Epithelial cell of proximal tubule (primary cell): Measurements from ENCODE around the gene WAS. TPM values are rescaled to one million over a fixed set of nuclear protein-coding genes. Genes with fewer than 3 reads are reported as not detected.

Experiments used
- DNase-seq: peaks from one replicate; pipeline ENCODE4 v3.0.0-alpha.2; 2011; ENCODE audit warnings: low read depth
- H3K4me3 ChIP-seq: 2 replicates; pipeline ENCODE4 v1.5.1; 2011; ENCODE audit warnings: low read depth, mild to moderate bottlenecking, low read length
- total RNA-seq: library from RNA; depleted of rRNA; stranded (reverse); fragments of >200 nt; gene quantifications from 2 replicates; pipeline ENCODE4 v1.2.3, GENCODE V29; 2015
- TF ChIP-seq, protein P1 (sequence below): conservative IDR thresholded peaks from 2 replicates; pipeline ENCODE4 v1.5.1; 2012; ENCODE audit warnings: low read depth, mild to moderate bottlenecking, low read length

WAS gene
- total RNA-seq, 1 donor from 2014 or later, result not detected

DNA sequence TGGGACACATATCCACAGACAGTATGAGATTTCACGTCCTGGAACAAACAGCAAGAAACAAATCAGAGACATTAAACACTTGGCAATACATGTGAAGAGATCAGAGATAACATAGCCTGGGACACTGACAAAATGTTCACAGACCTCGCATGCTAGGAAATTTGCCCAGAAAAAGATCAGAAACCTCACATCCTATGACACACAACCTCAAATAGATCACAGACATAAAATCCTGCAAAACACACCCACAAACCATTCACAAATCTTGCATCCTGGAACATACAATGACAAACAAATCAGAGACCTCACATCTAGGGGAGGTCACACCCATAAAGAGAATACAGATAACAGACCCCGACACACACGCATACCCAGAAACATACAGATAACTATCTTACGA is 31.0 kb downstream of the WAS start:
- TF ChIP-seq, protein P1, sequence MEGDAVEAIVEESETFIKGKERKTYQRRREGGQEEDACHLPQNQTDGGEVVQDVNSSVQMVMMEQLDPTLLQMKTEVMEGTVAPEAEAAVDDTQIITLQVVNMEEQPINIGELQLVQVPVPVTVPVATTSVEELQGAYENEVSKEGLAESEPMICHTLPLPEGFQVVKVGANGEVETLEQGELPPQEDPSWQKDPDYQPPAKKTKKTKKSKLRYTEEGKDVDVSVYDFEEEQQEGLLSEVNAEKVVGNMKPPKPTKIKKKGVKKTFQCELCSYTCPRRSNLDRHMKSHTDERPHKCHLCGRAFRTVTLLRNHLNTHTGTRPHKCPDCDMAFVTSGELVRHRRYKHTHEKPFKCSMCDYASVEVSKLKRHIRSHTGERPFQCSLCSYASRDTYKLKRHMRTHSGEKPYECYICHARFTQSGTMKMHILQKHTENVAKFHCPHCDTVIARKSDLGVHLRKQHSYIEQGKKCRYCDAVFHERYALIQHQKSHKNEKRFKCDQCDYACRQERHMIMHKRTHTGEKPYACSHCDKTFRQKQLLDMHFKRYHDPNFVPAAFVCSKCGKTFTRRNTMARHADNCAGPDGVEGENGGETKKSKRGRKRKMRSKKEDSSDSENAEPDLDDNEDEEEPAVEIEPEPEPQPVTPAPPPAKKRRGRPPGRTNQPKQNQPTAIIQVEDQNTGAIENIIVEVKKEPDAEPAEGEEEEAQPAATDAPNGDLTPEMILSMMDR, result no peak
- DNase-seq, result no peak
- no peak overlapping the region for H3K4me3 ChIP-seq

DNA sequence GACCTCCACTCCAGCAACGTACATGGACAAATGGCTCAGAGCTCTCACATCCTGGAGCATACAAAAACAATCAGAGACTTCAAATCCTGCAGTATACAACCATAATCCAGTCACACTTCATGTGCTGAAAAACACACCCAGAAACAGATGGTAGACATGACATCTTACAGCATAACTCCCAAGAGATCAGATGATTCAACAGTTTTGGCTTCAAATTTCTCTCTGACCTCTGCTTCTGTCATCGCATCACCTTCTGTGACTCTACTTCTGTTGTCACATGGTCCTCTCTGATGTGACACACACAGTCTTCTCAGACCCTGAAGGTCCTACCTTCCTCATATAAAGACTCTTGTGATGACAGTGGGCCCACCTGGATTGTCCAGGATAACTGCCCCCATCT is 31.5 kb downstream of the WAS start:
- no peak overlapping the region for H3K4me3 ChIP-seq
- TF ChIP-seq, protein P1, result no peak
- DNase-seq, result no peak

DNA sequence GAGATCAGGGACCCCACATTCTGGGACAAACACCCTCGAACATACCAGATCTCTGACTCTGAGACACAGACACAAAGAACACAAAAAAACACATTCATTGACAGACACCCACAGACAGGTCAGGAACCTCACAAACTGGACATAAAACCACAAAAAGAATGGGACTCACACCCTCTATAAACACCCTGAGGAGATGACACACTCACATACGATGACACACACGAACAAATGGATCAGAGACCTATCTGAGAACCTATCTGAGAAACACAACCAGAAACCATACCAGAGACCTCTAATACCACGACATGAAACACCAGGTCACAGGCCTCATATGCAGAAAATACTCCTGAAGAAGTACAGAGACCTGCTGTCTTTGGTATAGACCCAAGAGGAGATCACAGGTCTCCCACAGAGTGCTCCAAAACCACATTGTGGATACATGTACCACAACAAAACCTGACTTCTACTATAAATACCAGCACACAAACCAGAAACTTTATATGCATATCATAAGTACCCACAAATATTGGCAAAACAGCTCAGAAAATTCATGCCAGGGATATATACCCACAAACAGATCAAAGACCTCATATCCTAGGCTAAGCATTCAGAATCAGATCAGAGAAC is 32.4 kb downstream of the WAS start:
- no peak for DNase-seq
- H3K4me3 ChIP-seq, result no peak overlapping the region
- TF ChIP-seq, protein P1, result no peak

DNA sequence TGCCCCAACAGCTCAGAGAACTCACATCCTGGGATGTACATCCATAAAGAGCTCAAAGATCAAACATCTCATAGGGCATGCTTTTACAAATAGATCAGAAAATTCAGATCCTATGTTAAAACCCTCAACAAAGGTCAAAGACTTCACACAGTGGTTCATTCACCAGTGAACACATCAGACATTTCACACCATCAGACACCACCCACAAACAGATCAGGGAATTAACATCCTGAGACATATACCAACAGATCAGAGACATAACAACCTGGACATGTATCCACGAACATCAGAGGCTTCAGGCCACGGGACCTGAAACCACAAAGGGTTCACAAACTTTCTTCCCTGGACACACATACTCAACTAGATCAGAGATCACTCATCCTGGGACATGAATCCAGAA is 36.4 kb downstream of the WAS start:
- H3K4me3 ChIP-seq, result no peak overlapping the region
- DNase-seq, result no peak
- TF ChIP-seq, protein P1, result no peak

DNA sequence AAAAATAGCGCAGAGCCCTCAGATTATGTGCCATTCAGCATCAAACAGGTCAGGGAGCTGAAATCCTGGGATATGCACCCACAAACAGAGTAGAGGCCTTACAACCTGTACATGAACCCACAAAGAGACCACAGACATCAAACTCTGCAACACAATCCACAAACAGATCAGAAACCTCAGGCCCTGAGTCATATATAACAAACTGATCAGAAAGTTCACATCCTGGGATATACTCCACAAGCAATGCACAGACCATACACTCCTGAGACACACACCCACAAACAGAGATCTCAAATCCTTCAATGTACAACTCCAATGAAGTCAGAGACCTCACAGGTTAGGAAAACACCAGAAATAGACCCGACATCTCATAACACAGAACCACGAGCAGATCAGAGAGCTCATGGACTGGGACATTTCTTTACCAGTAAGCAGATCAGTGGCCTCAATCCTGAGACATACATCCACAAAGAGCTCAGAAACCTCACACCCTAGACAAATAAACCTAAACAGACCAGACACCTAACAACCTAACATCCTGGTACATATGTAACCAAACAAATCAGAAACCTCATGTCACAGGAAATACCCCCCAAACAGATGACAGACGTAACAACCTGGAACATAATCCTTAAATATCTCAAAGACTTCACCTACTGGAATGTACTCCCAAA is 37.1 kb downstream of the WAS start:
- no peak overlapping the region for H3K4me3 ChIP-seq
- DNase-seq, result no peak
- TF ChIP-seq, protein P1, result no peak

DNA sequence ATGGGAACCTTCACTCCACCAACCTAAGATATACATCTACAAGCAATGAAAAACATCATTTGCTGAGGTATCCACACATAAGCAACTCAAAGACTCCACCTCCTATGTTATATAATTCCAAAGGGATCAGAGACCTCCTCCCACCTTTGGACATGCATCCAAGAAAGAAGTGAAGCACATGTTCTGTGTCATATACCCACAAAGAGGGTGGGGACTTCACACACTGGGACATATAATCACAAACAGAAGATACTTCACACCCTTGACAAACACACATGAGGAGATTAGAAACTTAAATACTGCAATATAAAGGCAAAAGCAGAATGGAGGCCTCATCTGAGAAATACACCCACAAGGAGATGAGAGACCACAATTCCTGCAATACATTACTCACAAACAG is 38.3 kb downstream of the WAS start:
- TF ChIP-seq, protein P1, result no peak
- no peak for DNase-seq
- H3K4me3 ChIP-seq, result no peak overlapping the region

DNA sequence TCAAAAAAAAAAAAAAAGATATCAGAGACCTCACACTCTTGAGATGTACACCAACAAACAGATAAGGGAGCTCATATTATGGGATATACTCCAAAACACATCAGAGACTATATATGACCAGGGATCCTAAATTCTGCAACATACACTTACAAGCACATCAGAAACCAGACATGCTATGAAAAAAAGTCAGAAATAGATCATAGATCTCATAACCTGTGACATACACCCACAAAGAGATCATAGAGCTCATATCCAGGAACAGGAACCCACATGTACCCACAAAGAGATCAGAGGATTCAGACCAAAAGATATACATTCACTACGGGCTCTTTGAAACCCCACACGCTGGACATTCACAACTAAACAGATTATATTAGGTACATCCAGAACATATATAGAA is 43.0 kb downstream of the WAS start:
- TF ChIP-seq, protein P1, result no peak
- no peak overlapping the region for H3K4me3 ChIP-seq
- DNase-seq, result no peak
